ENCODE measurements around the gene LMOD2.

Gene LMOD2

GRCh38 chr7:123621707-123622106, 34.0 kb upstream of the LMOD2 start:
- no peak for DNase-seq (ENCODE audit: low spot score)
- no peak for TF ChIP-seq CTCF (IDR thresholded peaks at IDR 0.05; ENCODE audit: extremely low read depth, missing control alignments)

- DNase-seq (ENCODE audit: low spot score) = no peak
- no peak for TF ChIP-seq CTCF (IDR thresholded peaks at IDR 0.05; ENCODE audit: extremely low read depth, missing control alignments)
These were observed 32.8 kb upstream of the LMOD2 start for GRCh38 chr7:123622660-123623386.

- TF ChIP-seq CTCF (IDR thresholded peaks at IDR 0.05; ENCODE audit: extremely low read depth, missing control alignments) = peak; percentile 89
- DNase-seq (ENCODE audit: low spot score) = peak; percentile 68
These were observed 31.0 kb upstream of the LMOD2 start for GRCh38 chr7:123624527-123625183.

GRCh38 chr7:123625254-123625653, 30.4 kb upstream of the LMOD2 start:
- no peak for TF ChIP-seq CTCF (IDR thresholded peaks at IDR 0.05; ENCODE audit: extremely low read depth, missing control alignments)

GRCh38 chr7:123627851-123628250, 27.8 kb upstream of the LMOD2 start:
- no peak for TF ChIP-seq CTCF (IDR thresholded peaks at IDR 0.05; ENCODE audit: extremely low read depth, missing control alignments)

More at GRCh38 chr7:123625254-123625653, 30.4 kb upstream of the LMOD2 start:
- no peak for DNase-seq (ENCODE audit: low spot score)

GRCh38 chr7:123628829-123629228, 26.8 kb upstream of the LMOD2 start:
- TF ChIP-seq CTCF (IDR thresholded peaks at IDR 0.05; ENCODE audit: extremely low read depth, missing control alignments) = no peak
- DNase-seq (ENCODE audit: low spot score) = no peak

More at GRCh38 chr7:123627851-123628250, 27.8 kb upstream of the LMOD2 start:
- DNase-seq (ENCODE audit: low spot score) = no peak

GRCh38 chr7:123629281-123629680, 26.4 kb upstream of the LMOD2 start:
- TF ChIP-seq CTCF (IDR thresholded peaks at IDR 0.05; ENCODE audit: extremely low read depth, missing control alignments) = no peak
- no peak for DNase-seq (ENCODE audit: low spot score)
